ENCODE measurements around the gene FGD4.

FGD4 gene

DNA sequence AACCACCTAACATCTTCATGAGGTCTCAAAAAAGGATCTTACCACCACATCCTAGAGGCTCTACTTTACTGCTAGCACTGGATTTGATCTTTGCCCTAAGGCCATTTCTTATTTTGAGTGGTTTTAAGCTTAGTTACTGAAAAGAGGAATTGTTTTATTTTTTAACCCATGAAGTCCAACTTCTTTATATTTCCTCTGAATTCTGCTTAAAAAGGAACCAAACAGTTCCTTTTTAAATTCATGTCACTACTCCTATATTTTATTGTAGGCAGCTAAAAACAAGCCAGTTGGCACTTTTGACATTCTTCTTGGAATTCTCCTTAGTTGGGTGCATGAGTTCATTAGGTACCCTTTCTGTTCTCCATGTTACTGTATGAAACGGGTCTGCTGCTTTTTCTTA is 76.4 kb downstream of the FGD4 start:
- ATAC-seq: no peak
- TF ChIP-seq ZNF565 (CRISPR knock-in tag; conservative IDR thresholded peaks at IDR 0.05; ENCODE audit: low read depth): no peak
- TF ChIP-seq, protein P1, sequence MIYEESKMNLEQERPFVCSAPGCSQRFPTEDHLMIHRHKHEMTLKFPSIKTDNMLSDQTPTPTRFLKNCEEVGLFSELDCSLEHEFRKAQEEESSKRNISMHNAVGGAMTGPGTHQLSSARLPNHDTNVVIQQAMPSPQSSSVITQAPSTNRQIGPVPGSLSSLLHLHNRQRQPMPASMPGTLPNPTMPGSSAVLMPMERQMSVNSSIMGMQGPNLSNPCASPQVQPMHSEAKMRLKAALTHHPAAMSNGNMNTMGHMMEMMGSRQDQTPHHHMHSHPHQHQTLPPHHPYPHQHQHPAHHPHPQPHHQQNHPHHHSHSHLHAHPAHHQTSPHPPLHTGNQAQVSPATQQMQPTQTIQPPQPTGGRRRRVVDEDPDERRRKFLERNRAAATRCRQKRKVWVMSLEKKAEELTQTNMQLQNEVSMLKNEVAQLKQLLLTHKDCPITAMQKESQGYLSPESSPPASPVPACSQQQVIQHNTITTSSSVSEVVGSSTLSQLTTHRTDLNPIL (CRISPR knock-in tag; IDR thresholded peaks at IDR 0.05; ENCODE audit: low read depth): no peak
- TF ChIP-seq SNAI2 (CRISPR knock-in tag; IDR thresholded peaks at IDR 0.05): no peak
- no peak for TF ChIP-seq PPARA (CRISPR knock-in tag; IDR thresholded peaks at IDR 0.05; ENCODE audit: borderline replicate concordance)
- TF ChIP-seq CSDC2 (CRISPR knock-in tag; IDR thresholded peaks at IDR 0.05): no peak
- TF ChIP-seq, protein P2, sequence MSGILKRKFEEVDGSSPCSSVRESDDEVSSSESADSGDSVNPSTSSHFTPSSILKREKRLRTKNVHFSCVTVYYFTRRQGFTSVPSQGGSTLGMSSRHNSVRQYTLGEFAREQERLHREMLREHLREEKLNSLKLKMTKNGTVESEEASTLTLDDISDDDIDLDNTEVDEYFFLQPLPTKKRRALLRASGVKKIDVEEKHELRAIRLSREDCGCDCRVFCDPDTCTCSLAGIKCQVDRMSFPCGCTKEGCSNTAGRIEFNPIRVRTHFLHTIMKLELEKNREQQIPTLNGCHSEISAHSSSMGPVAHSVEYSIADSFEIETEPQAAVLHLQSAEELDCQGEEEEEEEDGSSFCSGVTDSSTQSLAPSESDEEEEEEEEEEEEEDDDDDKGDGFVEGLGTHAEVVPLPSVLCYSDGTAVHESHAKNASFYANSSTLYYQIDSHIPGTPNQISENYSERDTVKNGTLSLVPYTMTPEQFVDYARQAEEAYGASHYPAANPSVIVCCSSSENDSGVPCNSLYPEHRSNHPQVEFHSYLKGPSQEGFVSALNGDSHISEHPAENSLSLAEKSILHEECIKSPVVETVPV (CRISPR knock-in tag; IDR thresholded peaks at IDR 0.05): no peak
- no peak for TF ChIP-seq ESRRG (CRISPR knock-in tag; IDR thresholded peaks at IDR 0.05)
- no peak for TF ChIP-seq ZFP3 (CRISPR knock-in tag; IDR thresholded peaks at IDR 0.05)

DNA sequence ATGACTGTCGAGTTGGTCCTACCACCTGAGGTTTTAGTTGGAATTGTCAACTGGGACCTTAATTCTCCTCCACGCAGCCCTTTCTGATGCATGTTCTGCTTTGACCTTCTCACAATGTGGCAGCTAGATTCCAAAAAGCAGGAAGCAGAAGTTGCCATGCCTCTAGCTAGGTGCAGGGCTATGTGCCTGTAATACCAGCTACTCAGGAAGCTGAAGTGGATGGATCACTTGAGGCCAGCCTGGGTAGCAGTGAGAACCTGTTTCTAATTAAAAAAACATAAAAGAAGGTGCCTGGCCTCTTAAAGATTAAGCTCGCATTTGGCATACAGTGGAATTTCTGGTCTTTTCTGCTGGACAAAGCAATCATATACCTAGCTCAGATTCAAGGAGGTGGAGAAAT is 77.1 kb downstream of the FGD4 start:
- TF ChIP-seq SNAI2 (CRISPR knock-in tag; IDR thresholded peaks at IDR 0.05) (no peak), GLIS3 (CRISPR knock-in tag; IDR thresholded peaks at IDR 0.05) (no peak), ZNF565 (CRISPR knock-in tag; conservative IDR thresholded peaks at IDR 0.05; ENCODE audit: low read depth) (no peak), ZC3H10 (CRISPR knock-in tag; IDR thresholded peaks at IDR 0.05) (no peak), PPARA (CRISPR knock-in tag; IDR thresholded peaks at IDR 0.05; ENCODE audit: borderline replicate concordance) (no peak), CSDC2 (CRISPR knock-in tag; IDR thresholded peaks at IDR 0.05) (no peak), TCF4 (CRISPR knock-in tag; IDR thresholded peaks at IDR 0.05; ENCODE audit: borderline replicate concordance) (peak; percentile 58; the same call in 1 of the 2 replicates), ZNF70 (CRISPR knock-in tag; IDR thresholded peaks at IDR 0.05) (peak; percentile 92), BACH2 (CRISPR knock-in tag; IDR thresholded peaks at IDR 0.05; ENCODE audit: borderline replicate concordance) (no peak), ZFP30 (CRISPR knock-in tag; IDR thresholded peaks at IDR 0.05) (no peak)
- TF ChIP-seq, protein P1 (CRISPR knock-in tag; IDR thresholded peaks at IDR 0.05; ENCODE audit: low read depth): no peak
- TF ChIP-seq, protein P2 (CRISPR knock-in tag; IDR thresholded peaks at IDR 0.05): no peak
- TF ChIP-seq, protein P3, sequence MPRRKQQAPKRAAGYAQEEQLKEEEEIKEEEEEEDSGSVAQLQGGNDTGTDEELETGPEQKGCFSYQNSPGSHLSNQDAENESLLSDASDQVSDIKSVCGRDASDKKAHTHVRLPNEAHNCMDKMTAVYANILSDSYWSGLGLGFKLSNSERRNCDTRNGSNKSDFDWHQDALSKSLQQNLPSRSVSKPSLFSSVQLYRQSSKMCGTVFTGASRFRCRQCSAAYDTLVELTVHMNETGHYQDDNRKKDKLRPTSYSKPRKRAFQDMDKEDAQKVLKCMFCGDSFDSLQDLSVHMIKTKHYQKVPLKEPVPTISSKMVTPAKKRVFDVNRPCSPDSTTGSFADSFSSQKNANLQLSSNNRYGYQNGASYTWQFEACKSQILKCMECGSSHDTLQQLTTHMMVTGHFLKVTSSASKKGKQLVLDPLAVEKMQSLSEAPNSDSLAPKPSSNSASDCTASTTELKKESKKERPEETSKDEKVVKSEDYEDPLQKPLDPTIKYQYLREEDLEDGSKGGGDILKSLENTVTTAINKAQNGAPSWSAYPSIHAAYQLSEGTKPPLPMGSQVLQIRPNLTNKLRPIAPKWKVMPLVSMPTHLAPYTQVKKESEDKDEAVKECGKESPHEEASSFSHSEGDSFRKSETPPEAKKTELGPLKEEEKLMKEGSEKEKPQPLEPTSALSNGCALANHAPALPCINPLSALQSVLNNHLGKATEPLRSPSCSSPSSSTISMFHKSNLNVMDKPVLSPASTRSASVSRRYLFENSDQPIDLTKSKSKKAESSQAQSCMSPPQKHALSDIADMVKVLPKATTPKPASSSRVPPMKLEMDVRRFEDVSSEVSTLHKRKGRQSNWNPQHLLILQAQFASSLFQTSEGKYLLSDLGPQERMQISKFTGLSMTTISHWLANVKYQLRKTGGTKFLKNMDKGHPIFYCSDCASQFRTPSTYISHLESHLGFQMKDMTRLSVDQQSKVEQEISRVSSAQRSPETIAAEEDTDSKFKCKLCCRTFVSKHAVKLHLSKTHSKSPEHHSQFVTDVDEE (CRISPR knock-in tag; IDR thresholded peaks at IDR 0.05): no peak
- TF ChIP-seq, protein P4, sequence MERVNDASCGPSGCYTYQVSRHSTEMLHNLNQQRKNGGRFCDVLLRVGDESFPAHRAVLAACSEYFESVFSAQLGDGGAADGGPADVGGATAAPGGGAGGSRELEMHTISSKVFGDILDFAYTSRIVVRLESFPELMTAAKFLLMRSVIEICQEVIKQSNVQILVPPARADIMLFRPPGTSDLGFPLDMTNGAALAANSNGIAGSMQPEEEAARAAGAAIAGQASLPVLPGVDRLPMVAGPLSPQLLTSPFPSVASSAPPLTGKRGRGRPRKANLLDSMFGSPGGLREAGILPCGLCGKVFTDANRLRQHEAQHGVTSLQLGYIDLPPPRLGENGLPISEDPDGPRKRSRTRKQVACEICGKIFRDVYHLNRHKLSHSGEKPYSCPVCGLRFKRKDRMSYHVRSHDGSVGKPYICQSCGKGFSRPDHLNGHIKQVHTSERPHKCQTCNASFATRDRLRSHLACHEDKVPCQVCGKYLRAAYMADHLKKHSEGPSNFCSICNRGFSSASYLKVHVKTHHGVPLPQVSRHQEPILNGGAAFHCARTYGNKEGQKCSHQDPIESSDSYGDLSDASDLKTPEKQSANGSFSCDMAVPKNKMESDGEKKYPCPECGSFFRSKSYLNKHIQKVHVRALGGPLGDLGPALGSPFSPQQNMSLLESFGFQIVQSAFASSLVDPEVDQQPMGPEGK (CRISPR knock-in tag; IDR thresholded peaks at IDR 0.05; ENCODE audit: borderline replicate concordance): no peak

DNA sequence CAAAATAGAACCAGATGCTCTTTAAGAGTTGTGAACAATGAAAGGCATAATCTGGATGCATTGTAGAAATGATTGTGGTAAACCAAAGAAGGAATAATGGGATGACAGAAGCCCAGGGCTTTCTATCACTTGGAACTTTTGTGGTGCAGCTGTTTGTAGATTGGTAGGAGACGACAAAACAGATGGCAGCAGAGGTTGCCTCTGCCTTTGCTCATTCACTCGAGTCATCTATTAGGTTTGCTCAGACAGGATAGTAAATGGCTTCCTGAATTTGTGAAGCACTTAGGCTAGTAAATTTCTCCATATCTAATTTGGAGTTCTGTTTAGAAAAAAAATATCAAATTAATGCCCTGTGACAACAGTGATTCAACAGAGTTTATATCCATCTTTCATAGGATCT is 78.4 kb downstream of the FGD4 start:
- ATAC-seq: peak; percentile 48; the same call in 2 of the 3 replicates
- TF ChIP-seq, protein P2 (CRISPR knock-in tag; IDR thresholded peaks at IDR 0.05): no peak
- TF ChIP-seq PPARA (CRISPR knock-in tag; IDR thresholded peaks at IDR 0.05; ENCODE audit: borderline replicate concordance): no peak
- TF ChIP-seq ZFP3 (CRISPR knock-in tag; IDR thresholded peaks at IDR 0.05): 0 out of 2 replicates have a peak, but pooled peaks have one; percentile 18
- TF ChIP-seq ZNF8 (CRISPR knock-in tag; IDR thresholded peaks at IDR 0.05): 0 out of 2 replicates have a peak, but pooled peaks have one; percentile 22
- TF ChIP-seq TOX (CRISPR knock-in tag; IDR thresholded peaks at IDR 0.05; ENCODE audit: borderline replicate concordance): no peak
- TF ChIP-seq, protein P5, sequence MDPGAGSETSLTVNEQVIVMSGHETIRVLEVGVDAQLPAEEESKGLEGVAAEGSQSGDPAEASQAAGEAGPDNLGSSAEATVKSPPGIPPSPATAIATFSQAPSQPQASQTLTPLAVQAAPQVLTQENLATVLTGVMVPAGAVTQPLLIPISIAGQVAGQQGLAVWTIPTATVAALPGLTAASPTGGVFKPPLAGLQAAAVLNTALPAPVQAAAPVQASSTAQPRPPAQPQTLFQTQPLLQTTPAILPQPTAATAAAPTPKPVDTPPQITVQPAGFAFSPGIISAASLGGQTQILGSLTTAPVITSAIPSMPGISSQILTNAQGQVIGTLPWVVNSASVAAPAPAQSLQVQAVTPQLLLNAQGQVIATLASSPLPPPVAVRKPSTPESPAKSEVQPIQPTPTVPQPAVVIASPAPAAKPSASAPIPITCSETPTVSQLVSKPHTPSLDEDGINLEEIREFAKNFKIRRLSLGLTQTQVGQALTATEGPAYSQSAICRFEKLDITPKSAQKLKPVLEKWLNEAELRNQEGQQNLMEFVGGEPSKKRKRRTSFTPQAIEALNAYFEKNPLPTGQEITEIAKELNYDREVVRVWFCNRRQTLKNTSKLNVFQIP (CRISPR knock-in tag; IDR thresholded peaks at IDR 0.05; ENCODE audit: borderline replicate concordance, low read depth): no peak
- TF ChIP-seq, protein P1 (CRISPR knock-in tag; IDR thresholded peaks at IDR 0.05; ENCODE audit: low read depth): no peak
- no peak for TF ChIP-seq OSR1 (CRISPR knock-in tag; IDR thresholded peaks at IDR 0.05)
- TF ChIP-seq RARB (CRISPR knock-in tag; IDR thresholded peaks at IDR 0.05): no peak
- TF ChIP-seq BACH2 (CRISPR knock-in tag; IDR thresholded peaks at IDR 0.05; ENCODE audit: borderline replicate concordance): no peak

More for the DNA sequence above, 77.1 kb downstream of the FGD4 start:
- no peak for ATAC-seq

Measured in SK-N-SH treated with all-trans-retinoic acid at 6 μM for 48 hours (cell line).